ENCODE measurements around the gene C1orf50.
"Not testable (repeated sequence)": the region's sequence is repeated elsewhere in the genome, so short reads cannot be mapped to it uniquely, and the experiment has no call there.

Gene C1orf50

GRCh38 chr1:42766741-42767509 lies at the start of gene C1orf50, which contains the start of gene P3H1:
TSS of gene C1orf50 (plus strand) at chr1:42767249. CDS start at chr1:42767312, 63 bp downstream.
TSS of gene P3H1 (minus strand) at chr1:42767028. CDS start at chr1:42766971, 57 bp downstream.
- peak; percentile 92 to 100 (median 100) for DNase-seq

DNA sequence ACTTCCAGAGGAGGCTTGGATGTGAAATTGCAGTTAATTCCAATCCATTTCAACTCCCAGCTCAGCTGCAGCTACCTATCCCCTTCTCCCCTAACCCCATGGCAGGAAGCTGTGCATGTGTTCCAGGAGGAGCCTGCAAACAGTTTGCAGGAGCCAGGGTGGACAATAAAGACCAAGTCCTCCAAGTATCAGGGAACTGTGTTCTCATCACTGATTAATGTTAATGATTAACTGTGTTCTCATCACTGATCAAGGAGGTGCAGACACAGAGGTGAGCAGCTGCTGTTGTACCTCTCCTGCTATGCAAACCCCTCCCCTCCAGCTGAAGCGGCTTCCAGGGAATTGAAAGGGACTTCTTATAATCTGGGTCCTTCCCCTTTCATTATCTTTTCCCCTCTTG lies 46.2 kb upstream of the C1orf50 start:
- DNase-seq = no peak

DNA sequence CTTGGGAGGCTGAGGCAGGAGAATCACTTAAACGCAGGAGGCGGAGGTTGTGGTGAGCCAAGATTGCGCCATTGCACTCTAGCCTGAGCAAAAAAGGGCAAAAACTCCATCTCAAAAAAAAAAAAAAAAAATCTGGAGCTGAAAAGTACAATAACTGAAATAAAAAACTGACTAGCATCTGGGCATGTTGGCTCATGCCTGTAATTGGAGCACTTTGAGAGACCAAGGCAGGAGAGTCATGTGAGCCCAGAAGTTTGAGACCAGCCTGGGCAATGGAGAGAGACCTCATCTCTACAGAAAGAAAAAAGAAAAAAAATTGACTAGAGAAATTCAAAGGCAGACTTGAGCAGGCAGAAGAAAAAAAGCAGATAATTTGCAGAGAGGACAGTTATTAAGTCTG lies 45.1 kb upstream of the C1orf50 start:
- no peak for DNase-seq

DNA sequence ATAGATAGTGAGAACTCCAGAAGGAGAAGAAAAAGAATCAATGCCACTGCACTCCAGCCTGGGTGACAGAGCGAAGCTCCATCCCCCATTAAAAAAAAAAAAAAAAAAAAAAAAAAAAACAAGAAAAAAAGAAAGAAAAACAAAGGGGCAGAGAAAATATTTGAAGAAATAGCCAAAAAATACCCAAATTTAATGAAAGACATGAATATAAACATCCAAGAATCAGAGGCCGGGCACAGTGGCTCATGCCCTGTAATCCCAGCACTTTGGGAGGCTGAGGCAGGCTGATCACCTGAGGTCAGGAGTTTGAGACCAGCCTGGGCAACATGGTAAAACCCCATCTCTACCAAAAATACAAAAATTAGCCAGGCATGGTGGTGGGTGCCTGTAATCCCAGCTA lies 44.6 kb upstream of the C1orf50 start:
- DNase-seq = not testable (repeated sequence)

- no peak for DNase-seq
These were observed 43.5 kb upstream of the C1orf50 start for GRCh38 chr1:42723511-42723910.

DNA sequence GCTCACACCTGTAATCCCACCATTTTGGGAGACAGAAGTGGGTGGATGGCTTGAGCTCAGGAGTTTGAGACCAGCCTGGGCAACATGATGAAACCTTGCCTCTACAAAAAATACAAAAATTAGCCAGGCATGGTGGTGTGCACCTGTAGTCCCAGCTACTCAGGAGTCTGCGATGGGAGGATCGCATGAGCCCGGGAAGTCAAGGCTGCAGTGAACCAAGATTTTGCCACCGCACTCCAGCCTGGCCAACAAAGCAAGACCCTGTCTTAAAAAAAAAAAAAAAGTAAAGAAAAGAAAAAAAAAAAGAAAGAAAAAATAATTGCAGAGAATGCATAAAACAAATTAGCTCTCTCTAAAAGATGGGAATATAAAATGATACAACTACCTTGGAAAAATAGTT lies 41.2 kb upstream of the C1orf50 start:
- DNase-seq = not testable (repeated sequence)

GRCh38 chr1:42730002-42730401 lies 37.0 kb upstream of the C1orf50 start:
- DNase-seq = no peak

- no peak for DNase-seq
These were observed 36.1 kb upstream of the C1orf50 start for GRCh38 chr1:42730988-42731387.

GRCh38 chr1:42731585-42731984 lies 35.5 kb upstream of the C1orf50 start:
- no peak for DNase-seq

- no peak for DNase-seq
These were observed 34.8 kb upstream of the C1orf50 start for GRCh38 chr1:42732126-42732680.

- no peak for DNase-seq
These were observed 33.4 kb upstream of the C1orf50 start for GRCh38 chr1:42733415-42734200.

DNA sequence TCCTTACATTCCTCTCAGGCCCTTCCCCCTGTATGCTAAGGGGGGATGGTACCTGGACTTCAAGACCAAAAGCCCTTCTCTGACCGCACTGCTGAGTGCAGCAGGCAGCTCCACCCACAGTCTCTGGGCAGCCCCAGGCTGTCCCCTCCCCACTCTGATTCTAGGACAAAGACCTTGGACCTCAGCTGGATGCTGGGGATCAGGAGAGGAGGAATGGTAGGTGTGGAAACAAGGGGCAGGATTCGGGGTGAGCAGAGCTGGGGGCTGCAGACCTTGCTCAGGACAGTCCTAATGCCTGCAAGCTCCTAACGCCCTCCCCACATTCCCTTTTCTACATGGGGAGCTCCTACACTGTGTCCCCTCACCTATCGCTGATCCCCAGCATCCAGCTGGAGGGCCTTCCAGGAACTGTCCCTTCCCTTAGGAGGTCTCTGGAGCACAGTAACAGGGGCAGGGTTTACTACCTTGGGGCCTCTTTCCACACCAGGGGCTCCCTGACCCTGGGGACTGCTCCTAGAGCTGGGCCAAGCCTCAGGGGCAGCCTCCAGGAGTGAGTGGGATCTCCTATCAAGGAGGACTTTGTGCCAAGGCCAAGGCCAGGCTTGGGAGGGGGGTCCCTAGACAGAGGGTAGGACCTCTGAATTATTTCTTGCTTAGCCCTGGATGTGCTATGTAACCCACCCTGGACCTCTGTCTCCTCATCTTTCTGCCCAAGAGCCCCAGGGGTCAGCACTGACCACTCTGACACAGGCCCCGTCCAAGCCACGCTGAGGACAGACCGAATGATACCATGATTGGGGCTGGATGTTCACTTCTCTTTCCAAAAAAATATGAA lies 32.6 kb upstream of the C1orf50 start:
- no peak for DNase-seq

DNA sequence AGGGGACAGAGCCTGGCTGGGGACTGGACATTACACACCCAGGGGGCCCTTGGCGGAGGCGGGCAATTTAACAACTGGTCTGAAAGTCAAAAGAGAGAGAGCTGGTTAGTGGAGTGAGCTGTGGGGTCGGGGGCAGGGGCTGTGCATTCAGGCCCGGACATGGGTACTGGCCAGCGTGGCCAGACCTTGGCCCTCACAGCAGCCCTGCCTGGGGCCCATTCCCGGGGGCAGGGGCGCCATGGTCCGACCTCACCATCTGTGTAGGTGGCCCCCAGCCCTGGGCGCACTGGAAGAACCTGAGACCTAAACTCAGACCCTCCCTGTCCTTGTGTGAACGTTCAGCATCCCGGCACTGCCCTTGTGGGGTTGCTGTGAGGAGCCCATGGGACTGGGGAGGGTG lies 32.0 kb upstream of the C1orf50 start:
- no peak for DNase-seq

DNA sequence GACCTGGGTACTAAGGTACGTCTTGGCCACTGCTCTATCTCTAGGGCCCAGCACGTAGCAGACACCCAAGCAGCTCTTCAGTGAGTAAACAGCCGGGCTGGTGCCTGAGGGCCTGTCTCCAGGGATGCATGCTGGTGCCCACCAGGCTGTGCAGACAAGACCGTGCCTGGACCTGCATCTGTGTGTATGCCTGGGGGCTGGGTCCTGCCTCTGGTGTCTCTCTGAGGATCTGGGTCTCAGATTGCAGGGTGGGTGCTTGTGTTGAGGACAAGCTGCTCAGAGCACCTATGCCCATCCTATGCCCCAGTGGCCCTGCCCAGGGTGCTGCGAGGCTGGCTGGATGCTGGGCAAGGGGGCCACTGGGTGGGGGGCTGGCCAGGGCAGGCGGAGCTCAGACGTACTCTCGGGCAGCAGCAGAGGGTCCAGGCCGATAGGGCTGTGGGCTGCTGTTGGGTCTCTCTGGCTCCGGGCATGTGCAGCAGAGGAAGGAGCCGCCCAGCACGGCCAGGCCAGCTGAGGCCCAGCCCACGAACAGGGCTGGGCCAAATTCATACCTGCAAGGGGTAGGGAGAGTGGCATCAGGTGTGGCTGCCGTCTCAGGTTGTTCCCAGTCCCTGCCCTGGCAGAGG lies 31.5 kb upstream of the C1orf50 start:
- no peak for DNase-seq

- DNase-seq = no peak
These were observed 30.9 kb upstream of the C1orf50 start for GRCh38 chr1:42736152-42736551.

GRCh38 chr1:42736571-42737200 lies 30.4 kb upstream of the C1orf50 start:
- DNase-seq = no peak

DNA sequence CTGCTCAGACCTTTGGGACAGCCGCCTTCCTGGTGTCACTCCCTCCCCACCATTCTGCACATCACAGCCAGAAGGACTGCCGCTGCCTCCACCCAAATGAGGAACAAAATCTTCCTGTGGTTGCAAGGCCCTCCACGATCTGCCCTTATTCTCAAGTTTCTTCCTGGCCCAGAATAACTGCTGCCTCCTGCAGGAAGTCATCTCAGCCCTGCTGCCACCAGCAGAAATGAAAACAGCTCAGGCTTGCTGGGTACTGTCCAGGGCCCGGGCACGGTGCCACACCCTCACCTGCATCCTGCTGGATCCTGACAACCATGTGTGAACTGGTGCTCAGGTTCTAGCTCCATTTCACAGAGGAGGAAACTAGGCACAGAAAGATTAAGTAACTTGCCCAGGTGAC lies 29.8 kb upstream of the C1orf50 start:
- peak in 1 of 56 donors; percentile 15 for DNase-seq

GRCh38 chr1:42737986-42738677 lies 28.9 kb upstream of the C1orf50 start:
- no peak for DNase-seq

DNA sequence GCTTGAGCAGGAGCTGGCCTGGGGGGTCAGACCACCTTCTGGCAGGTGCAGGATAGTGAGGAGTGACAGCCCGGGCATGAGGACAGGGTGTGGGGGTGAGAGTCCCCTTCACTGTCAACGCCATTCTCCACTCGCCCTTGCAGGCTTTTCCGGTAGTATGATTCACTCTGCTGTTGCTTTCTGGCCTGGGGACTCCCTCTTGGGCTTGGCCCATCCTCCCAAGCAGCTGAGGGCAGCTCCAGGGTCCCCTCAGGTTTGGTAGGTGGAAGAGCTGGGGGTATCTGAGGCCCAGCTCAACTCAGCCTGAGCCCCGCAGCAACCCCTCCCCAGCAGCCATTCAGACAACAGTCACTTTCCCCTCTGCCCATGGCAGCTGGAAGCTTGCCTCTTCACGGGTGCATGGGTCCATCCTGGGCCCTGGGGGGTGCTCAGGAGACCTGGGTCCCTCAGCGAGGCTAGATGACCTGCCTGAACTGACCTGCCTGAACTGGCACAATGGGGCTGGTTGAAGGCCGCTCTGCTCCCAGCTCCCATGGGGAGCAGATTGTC lies 28.3 kb upstream of the C1orf50 start:
- no peak for DNase-seq

Data from nucleus accumbens (tissue), 56 donors.